PC-3 (cell line): Measurements from ENCODE around the gene SLC6A11. TPM values are rescaled to one million over a fixed set of nuclear protein-coding genes. Genes with fewer than 3 reads are reported as not detected.

ENCODE experiments used
- ATAC-seq: fragments of 200-7000 bp; cut with Tn5 transposase; 2 replicates; pipeline ENCODE4 v1.9.1; 2020; ENCODE audit warnings: mild to moderate bottlenecking, moderate library complexity
- BruUV-seq: library from RNA; stranded (reverse); fragments of 400-500 nt; replicated peaks from 2 replicates; lab custom pipeline; 2021; lab: Mats Ljungman, UMichigan
- CTCF ChIA-PET: fragments of 300-600 bp; sonication (Branson Sonifier 250); formaldehyde crosslinking; loops from one replicate; lab custom pipeline; 2022; ENCODE audit warnings: antibody characterized with exemption; lab: Charles Lee
- POLR2A ChIA-PET: fragments of 300-600 bp; sonication (Branson Sonifier 250); formaldehyde crosslinking; loops from one replicate; lab custom pipeline; 2022; ENCODE audit warnings: antibody characterized with exemption; ENCODE audit not compliant: unreplicated experiment; lab: Charles Lee
- DNase-seq: peaks from one replicate; pipeline ENCODE4 v3.0.0-alpha.2; 2015
- H2AFZ ChIP-seq: fragments of 300-600 bp; sonication (generic); 2 replicates; pipeline ENCODE4 v1.6.0; 2016; ENCODE audit warnings: antibody characterized with exemption, low read length
- H3F3A ChIP-seq: fragments of 300-600 bp; sonication (generic); one replicate; pipeline ENCODE4 v1.6.0; 2017; ENCODE audit warnings: antibody characterized with exemption, low read length, control low read depth, mild to moderate bottlenecking; ENCODE audit not compliant: unreplicated experiment
- H3K27ac ChIP-seq: fragments of 300-600 bp; sonication (generic); 2 replicates; pipeline ENCODE4 v1.5.1; 2016; ENCODE audit warnings: mild to moderate bottlenecking, low read length
- H3K27me3 ChIP-seq: fragments of 300-600 bp; sonication (generic); 2 replicates; pipeline ENCODE4 v1.6.1; 2016; ENCODE audit warnings: low read length, mixed read lengths
- H3K36me3 ChIP-seq: fragments of 300-600 bp; sonication (generic); 2 replicates; pipeline ENCODE4 v1.6.1; 2016; ENCODE audit warnings: low read depth, mixed run types, low read length, mixed read lengths
- H3K4me1 ChIP-seq: fragments of 300-600 bp; sonication (generic); 2 replicates; pipeline ENCODE4 v1.5.1; 2016; ENCODE audit warnings: low read length; ENCODE audit not compliant: insufficient read depth
- H3K4me2 ChIP-seq: fragments of 300-600 bp; sonication (generic); 2 replicates; pipeline ENCODE4 v1.6.0; 2016; ENCODE audit warnings: low read length
- H3K4me3 ChIP-seq: fragments of 300-600 bp; sonication (generic); 2 replicates; pipeline ENCODE4 v1.5.1; 2016; ENCODE audit warnings: mild to moderate bottlenecking, low read length, mixed read lengths
- H3K79me2 ChIP-seq: fragments of 300-600 bp; sonication (generic); 2 replicates; pipeline ENCODE4 v1.6.1; 2017; ENCODE audit warnings: low read length, mixed read lengths
- H3K9ac ChIP-seq: fragments of 300-600 bp; sonication (generic); 2 replicates; pipeline ENCODE4 v1.6.0; 2016; ENCODE audit warnings: mild to moderate bottlenecking, low read length
- H3K9me2 ChIP-seq: fragments of 300-600 bp; sonication (generic); replicated peaks from 2 replicates; pipeline ENCODE4 v1.6.1; 2016; ENCODE audit warnings: mixed run types, low read length, mixed read lengths
- H3K9me3 ChIP-seq: fragments of 300-600 bp; sonication (generic); 2 replicates; pipeline ENCODE4 v1.6.1; 2016; ENCODE audit warnings: low read length, mixed read lengths
- H4K20me1 ChIP-seq: fragments of 300-600 bp; sonication (generic); 2 replicates; pipeline ENCODE4 v1.6.1; 2016; ENCODE audit warnings: low read length, mixed read lengths
- EZH2 ChIP-seq: fragments of 300-600 bp; sonication (generic); IDR thresholded peaks from one replicate; pipeline ENCODE4 v1.6.1; 2017; ENCODE audit warnings: antibody characterized with exemption, mild to moderate bottlenecking, low read length; ENCODE audit not compliant: unreplicated experiment
- EZH2phosphoT487 ChIP-seq: fragments of 300-600 bp; sonication (generic); IDR thresholded peaks from 2 replicates; pipeline ENCODE4 v1.6.1; 2018; ENCODE audit warnings: mild to moderate bottlenecking, antibody characterized with exemption, low read length, borderline replicate concordance
- intact Hi-C: fragments of 100-400 bp; cut with micrococcal nuclease; formaldehyde crosslinking; loops from 2 replicates; pipeline ENCODE4 v1.9.0; 2023
- total RNA-seq: library from RNA; depleted of rRNA; stranded (reverse); fragments of >200 nt; gene quantifications from 2 replicates; pipeline ENCODE4 v1.2.3, GENCODE V29; 2014
- TF ChIP-seq, protein P1 (sequence below): fragments of 300-600 bp; sonication (generic); conservative IDR thresholded peaks from 2 replicates; pipeline ENCODE4 v1.5.1; 2017; ENCODE audit warnings: antibody characterized with exemption, low read depth, mild to moderate bottlenecking, low read length

The SLC6A11 gene
- total RNA-seq, 1 experiment from 2014 or later, result 34.0 TPM

GRCh38 chr3:10834951-10835350 is 18.9 kb downstream of the SLC6A11 start:
- H3K27me3 ChIP-seq, result no peaks in the 10 kb centered on the region
- no peaks in the 10 kb centered on the region for H3F3A ChIP-seq
- intact Hi-C loops, result no loop called here
- no peak overlapping the region for H3K4me3 ChIP-seq
- no TSS peak for BruUV-seq
- TF ChIP-seq EZH2phosphoT487, result no peak
- TF ChIP-seq, protein P1, sequence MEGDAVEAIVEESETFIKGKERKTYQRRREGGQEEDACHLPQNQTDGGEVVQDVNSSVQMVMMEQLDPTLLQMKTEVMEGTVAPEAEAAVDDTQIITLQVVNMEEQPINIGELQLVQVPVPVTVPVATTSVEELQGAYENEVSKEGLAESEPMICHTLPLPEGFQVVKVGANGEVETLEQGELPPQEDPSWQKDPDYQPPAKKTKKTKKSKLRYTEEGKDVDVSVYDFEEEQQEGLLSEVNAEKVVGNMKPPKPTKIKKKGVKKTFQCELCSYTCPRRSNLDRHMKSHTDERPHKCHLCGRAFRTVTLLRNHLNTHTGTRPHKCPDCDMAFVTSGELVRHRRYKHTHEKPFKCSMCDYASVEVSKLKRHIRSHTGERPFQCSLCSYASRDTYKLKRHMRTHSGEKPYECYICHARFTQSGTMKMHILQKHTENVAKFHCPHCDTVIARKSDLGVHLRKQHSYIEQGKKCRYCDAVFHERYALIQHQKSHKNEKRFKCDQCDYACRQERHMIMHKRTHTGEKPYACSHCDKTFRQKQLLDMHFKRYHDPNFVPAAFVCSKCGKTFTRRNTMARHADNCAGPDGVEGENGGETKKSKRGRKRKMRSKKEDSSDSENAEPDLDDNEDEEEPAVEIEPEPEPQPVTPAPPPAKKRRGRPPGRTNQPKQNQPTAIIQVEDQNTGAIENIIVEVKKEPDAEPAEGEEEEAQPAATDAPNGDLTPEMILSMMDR, result no peak
- H3K4me2 ChIP-seq, result no peak overlapping the region
- no peaks in the 10 kb centered on the region for H4K20me1 ChIP-seq
- no peaks in the 10 kb centered on the region for H3K9me3 ChIP-seq
- CTCF ChIA-PET, result interaction anchor here (1.2 kb wide), 1 partner anchor 76 kb away, joined by 3 read pairs; no protein-coding TSS in a partner anchor
- no peak overlapping the region for H3K9ac ChIP-seq
- H3K27ac ChIP-seq, result no peak overlapping the region
- H3K79me2 ChIP-seq, result no peaks in the 10 kb centered on the region
- no peak overlapping the region for H2AFZ ChIP-seq
- no peaks in the 10 kb centered on the region for H3K9me2 ChIP-seq
- ATAC-seq, result no peak
- H3K36me3 ChIP-seq, result 0 out of 2 replicates have a peak, but pooled peaks cover 6% of the 10 kb centered on the region
- H3K4me1 ChIP-seq, result no peaks in the 10 kb centered on the region
- POLR2A ChIA-PET, result no interaction called here
- no peak for DNase-seq

DNA sequence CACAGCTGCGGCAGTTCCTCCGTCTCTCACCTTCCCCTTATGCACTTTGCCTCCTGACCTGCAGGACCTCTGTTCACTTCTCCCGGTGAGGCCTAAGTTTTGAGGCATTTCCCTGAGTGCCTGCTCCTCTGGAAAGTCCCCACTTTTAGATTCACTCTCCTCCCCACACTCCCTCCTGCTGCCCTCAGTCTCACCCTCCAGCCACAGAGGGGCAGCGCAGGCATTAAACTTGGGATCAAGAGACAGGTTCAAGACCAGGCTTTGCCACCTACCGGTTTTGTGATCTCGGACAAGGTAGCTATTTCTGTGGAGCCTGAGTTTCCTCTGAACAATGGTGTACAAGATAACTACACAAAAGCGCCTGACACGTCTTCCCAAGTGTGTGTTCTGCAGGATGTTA is 19.4 kb downstream of the SLC6A11 start:
- DNase-seq, result no peak
- H3K4me3 ChIP-seq, result no peak overlapping the region
- ChIA-PET CTCF (interaction anchor here (1.2 kb wide), 1 partner anchor 77 kb away, joined by 3 read pairs; no protein-coding TSS in a partner anchor), POLR2A (no interaction called here)
- no peak overlapping the region for H3K4me2 ChIP-seq
- no peak overlapping the region for H2AFZ ChIP-seq
- H3K9ac ChIP-seq, result no peak overlapping the region
- H4K20me1 ChIP-seq, result no peaks in the 10 kb centered on the region
- TF ChIP-seq, protein P1, result peak; percentile 36; the same call in 1 of the 2 replicates
- no peak for TF ChIP-seq EZH2
- intact Hi-C loops, result no loop called here
- BruUV-seq, result no TSS peak
- no peaks in the 10 kb centered on the region for H3K9me2 ChIP-seq
- no peaks in the 10 kb centered on the region for H3K4me1 ChIP-seq
- no peaks in the 10 kb centered on the region for H3K27me3 ChIP-seq
- H3K9me3 ChIP-seq, result no peaks in the 10 kb centered on the region
- no peak for ATAC-seq
- 0 out of 2 replicates have a peak, but pooled peaks cover 6% of the 10 kb centered on the region for H3K36me3 ChIP-seq
- no peaks in the 10 kb centered on the region for H3K79me2 ChIP-seq
- no peak overlapping the region for H3K27ac ChIP-seq
- no peaks in the 10 kb centered on the region for H3F3A ChIP-seq

GRCh38 chr3:10836676-10837075 is 20.6 kb downstream of the SLC6A11 start:
- no TSS peak for BruUV-seq
- intact Hi-C loops, result no loop called here
- Histone ChIP-seq H3K27me3 (no peaks in the 10 kb centered on the region), H3K4me1 (no peaks in the 10 kb centered on the region), H3K9me2 (no peaks in the 10 kb centered on the region), H3K4me3 (no peak overlapping the region), H3K79me2 (no peaks in the 10 kb centered on the region), H3K4me2 (no peak overlapping the region), H3K9ac (no peak overlapping the region), H3K27ac (no peak overlapping the region), H4K20me1 (no peaks in the 10 kb centered on the region), H3F3A (no peaks in the 10 kb centered on the region), H3K36me3 (0 out of 2 replicates have a peak, but pooled peaks cover 6% of the 10 kb centered on the region), H2AFZ (no peak overlapping the region), H3K9me3 (no peaks in the 10 kb centered on the region)
- ATAC-seq (no peak), DNase-seq (no peak)
- TF ChIP-seq, protein P1, result no peak
- TF ChIP-seq EZH2, result no peak
- TF ChIP-seq EZH2phosphoT487, result no peak
- POLR2A ChIA-PET, result no interaction called here
- CTCF ChIA-PET, result no interaction called here
